ENCODE data around the gene CFAP46.
"Not testable (repeated sequence)": the region's sequence is repeated elsewhere in the genome, so short reads cannot be mapped to it uniquely, and the experiment has no call there.

The CFAP46 gene

DNA sequence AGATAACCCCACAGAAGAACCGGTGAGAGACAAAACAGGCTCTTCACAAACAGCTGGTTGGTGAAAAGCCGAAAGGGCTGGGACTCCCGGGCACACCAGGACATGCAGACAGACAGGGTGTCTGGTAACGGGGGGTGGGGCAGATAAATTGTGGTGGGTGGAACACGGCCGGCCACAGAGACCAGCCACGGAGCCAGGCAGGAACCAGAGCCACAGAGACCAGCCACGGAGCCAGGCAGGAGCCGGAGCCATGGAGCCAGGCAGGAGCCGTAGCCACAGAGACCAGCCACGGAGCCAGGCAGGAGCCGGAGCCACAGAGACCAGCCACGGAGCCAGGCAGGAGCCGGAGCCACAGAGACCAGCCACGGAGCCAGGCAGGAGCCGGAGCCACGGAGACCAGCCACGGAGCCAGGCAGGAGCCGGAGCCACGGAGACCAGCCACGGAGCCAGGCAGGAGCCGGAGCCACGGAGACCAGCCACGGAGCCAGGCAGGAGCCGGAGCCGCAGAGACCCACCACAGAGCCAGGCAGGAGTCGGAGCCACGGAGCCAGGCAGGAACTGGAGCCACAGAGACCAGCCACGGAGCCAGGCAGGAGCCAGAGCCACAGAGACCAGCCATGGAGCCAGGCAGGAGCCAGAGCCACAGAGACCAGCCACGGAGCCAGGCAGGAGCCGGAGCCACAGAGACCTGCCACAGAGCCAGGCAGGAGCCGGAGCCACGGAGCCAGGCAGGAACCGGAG, 116.4 kb downstream of the CFAP46 start:
- not testable (repeated sequence) for DNase-seq (ENCODE audit: low spot score)

DNA sequence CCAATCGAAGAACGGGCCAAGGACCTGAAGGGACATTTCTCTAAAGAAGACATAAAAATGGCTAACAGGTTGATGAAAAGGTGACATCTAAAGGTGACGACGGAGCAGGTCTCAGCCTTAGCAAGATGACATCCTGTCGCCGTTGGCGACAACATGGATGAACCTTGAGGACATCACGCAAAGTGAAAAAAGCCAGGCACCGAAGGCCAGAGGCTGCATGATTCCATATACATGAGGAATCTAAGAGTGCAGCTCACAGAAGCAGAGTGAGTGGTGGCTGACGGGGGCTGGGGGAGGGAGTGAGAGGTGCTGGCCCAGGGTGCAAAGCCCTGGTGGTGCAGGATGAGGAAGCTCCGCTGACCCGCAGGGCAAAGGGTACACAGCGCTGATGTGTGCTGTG, 122.3 kb downstream of the CFAP46 start:
- no peak for DNase-seq (ENCODE audit: low spot score)

DNA sequence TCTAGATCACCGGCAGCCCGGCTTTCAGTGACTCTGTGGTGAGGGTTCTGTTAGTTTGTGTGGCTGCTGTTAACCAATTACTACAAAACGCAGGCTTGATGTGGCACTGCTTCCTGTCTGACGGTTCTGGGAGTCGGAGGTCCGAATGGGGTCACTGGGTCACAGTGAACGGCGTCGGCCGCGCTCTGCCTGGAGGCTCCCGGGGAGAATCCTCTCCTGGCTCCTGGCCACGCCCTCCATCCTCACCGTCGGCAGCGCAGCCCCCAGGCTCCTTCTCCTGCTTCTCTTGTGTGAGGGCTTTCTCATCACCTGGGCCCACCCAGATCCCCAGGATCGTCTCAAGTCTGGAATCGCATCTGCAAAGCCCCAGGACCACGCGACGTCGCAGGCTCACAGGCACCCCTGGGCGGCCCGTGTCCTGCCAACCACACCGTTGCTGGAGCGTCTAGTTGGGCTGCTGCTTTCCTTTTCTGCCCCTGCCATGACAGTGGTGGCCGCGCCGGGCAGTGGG, 124.6 kb downstream of the CFAP46 start:
- no peak for DNase-seq (ENCODE audit: low spot score)

DNA sequence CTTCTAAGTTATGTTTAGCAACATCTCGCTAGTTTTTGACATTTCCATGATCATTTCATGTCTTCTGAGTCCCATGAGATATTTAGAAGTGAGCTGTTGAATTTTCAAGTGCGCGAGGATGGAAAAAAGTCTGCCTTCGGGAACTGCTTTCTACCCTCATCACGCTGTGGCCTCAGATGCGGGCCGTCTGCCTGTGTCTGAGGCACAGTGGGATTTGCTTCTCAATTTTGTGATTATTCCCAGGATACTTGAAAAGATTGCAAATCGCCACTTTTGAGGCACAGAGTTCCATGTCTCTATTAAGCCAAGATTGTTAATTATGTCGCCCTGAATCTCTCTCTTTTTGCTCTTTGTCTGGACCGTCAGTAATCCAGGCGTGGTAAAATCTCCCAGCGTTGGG, 125.7 kb downstream of the CFAP46 start:
- no peak for DNase-seq (ENCODE audit: low spot score)

DNA sequence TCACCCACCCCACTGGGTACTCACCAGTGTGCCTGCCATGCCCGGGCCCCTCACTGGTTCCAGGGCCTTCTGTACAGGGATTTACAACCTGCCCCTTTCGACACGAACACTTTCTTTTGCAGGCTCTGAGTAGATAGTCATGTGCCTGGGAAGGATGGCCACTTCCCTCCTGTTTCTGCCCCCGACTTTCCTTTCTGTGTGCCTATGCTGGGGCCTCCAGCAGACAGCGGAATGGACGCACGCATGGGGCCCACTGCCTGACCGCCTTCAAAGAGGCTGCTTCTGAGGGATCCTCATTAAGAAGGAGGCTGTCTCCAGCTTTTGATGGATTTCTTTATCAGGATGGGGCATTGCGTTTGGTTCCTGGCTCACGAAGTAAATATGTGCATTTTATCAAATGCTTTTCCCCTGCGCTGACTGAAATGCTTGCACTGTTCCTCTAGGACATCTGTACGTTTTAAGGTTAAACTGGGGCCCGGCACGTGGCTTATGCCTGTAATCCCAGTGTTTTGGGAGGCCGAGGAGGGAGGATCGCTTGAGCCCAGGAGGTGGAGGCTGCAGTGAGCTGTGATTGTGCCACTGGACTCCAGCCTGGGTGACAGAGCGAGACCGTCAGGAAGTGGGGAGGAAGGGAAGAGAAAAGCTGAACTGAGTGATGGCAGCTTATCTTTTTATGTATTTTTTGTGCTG, 127.1 kb downstream of the CFAP46 start:
- DNase-seq (ENCODE audit: low spot score), result no peak

DNA sequence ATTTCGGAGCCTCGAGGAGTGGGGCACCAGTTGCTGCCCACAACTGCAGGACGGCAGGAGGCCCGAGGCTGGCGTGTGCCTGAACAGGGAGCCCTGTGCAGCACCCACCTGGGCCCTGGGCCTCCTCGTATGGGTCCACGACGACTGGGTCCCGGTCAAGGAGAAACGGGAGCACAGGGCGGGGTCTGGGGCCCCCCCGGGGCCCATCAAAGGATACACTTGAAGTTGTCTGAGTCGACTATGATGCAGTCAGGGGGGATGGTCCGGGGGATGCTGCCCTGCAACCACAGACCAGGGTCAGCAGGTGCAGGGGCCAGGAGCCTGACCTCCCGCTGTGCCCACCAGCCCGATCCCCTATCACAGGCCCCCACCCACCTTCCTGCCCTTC, 127.9 kb downstream of the CFAP46 start:
- DNase-seq (ENCODE audit: low spot score), result no peak

DNA sequence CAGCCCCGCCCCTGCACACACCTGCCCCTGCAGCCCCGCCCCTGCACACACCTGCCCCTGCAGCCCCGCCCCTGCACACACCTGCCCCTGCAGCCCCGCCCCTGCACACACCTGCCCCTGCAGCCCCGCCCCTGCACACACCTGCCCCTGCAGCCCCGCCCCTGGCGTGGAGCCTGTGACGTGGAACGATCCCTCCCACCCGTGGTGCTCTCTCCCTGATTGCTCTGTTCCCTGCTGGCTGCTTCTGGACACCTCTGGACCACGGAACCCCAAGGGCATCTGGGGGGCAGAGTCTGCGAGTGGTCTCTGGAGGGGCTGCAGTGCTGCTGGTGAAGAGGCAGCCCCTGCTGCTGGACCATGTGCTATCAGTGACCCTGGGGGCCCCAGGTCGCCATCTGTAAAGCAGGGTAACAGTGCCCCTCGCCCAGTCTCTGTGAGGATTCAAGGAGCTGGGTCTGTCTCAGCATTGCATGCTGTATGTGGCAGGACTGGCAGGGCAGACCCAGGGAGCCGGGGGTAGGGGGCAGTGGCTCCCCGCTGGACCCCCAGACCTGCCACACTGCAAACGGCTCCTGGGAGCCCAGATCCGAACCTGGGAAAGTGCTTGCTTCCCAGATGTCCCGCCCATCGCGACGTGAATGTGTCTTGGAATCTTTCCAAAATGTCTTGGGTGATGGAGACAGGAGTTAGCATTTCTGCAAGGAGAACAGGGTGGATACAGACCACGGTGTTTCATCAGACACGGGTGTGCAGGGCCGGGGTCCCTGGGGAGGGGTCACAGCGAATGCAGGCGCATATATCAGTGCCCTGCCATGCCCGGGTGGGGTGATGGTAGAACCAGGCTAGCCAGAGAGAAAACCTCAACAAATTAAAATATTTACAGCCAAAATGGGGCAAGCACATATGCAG, 128.6 kb downstream of the CFAP46 start:
- DNase-seq (ENCODE audit: low spot score), result no peak

DNA sequence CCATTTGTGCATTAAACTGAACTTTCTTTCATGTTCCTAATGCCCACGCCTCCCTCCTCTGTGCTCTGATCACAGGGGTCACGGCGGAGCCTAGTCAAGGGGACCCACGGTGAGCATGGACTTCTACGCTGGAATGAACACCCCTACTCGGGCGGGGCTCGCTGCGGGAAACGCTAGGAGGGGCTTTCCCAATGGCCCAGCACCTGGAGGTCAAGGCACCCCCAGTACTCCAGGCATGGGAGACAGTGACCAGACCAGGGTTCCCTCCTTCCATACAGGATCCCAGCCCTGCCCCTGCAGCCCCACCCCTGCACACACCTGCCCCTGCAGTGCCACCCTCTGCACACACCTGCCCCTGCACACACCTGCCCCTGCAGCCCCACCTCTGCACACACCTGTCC, 129.4 kb downstream of the CFAP46 start:
- no peak for DNase-seq (ENCODE audit: low spot score)

DNA sequence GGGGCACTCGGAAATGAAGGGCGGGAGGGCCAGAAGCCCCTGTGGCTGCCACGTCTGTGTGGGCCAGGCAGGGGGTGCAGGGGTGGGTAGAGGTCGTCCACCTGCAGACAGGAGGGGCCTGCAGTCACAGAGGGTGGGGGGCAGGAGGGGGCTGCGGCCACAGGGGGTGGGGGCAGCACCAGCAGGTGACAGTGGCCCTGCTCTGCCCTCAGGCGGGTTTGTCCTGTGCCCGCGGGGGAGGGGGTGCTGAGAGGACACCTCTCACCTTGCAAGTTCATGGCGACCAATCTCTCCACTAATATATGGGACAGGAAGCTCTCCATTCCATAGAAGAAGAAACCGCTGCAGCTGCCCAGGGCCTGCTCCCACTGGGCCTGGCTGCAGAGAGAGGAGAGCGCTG, 129.8 kb downstream of the CFAP46 start:
- DNase-seq (ENCODE audit: low spot score), result no peak

DNA sequence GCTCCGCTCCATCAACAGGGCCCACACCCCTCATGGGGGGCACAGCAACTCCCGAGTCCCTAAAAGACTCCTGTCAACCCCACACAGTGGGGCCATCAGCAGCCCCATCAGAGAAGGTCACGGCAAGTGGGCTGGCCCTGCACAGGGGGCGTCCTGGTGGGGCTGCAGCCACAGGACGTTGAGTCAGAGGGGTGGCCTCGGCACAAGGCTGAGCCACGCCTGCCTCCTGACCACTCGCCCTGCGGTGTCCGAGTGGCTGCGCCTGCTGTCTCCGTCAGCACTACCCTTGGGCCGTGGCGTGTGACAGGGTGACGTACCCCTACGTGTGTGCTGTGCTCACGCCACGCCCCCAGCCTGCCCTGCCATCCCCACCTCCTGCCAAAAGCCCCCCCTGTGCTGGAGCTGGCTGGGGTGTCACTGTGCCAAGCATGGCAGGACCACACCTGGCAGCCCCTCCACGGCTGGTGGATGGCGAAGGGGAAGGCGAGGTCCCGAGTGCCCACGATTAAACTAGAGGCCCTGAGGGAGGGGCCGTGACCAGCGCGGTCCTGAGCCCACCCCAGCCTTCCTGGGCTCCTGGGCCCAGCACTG, 130.4 kb downstream of the CFAP46 start:
- DNase-seq (ENCODE audit: low spot score), result no peak

DNA sequence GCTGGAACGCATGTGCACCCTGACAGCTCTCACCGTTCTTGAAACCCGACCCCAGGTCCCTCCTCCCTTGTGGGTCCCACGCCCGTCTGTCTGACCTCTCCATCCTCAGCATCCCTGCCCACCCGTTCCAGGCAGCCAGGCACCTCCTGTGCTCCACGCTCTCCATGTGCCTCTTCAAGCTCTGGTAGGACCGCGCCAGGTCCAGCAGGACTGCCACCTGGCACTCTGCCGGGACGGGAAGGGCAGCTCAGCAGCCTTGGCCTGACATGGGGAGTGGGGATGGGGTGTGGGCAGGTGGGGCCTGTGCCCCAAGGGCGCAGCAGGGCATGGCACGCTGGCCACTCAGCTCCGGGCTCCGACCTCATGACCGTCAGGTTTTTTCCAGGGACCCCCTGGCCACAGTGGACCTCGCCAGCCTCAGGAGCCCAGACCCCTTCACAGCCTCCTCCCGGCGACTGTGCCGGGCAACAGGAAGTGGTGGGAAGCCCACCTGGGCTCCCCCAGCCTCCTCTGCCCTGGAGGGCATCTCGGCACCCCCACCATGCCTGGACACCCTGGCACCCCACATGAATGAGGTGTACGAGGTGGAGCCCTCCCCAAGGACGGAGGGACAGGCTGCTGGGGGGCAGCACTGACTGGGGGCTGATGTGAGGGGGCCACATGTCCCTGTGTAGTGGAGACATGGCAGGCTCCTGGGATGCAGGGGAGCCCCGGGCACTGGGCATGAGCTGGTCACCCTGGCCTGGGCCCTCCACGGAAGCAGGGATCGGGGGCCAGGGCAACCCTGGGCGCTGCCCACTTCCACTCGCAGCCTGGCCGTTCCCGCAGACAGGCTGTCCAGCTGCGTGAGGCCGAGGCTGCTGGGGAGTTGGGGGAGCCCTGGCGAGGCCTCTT, 131.3 kb downstream of the CFAP46 start:
- DNase-seq (ENCODE audit: low spot score), result no peak

DNA sequence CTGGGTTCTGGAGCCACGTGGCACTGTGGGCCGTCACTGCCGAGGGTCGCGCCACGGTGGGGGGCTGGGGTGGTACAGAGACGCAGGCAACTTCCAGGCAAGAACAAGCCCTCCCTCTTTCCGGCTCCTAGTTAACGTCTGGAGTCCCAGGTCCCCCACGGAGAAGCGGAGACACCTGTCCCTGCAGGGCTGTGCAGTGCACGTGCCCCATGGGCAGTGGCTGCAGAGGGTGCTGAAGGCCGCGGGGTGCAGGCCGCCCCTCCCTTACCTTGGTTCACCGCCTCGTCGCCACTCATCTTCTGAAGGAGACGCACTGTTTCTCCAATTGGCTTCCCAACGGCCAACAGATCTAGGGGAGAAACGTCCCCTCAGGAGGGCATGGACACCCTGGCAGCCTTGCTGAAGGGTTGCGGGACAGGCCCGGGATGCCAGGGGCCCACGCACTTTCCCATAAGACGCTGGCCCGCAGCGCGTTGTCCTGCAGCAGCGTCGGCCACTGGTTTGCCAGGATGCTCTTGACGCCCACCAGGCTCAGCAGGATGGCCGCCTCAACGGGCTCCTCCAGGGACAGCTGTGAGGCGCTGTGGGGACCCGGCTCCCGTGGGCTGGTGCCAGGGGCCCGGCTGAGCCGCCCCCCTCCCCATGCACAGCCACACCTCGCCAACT, 132.1 kb downstream of the CFAP46 start:
- no peak for DNase-seq (ENCODE audit: low spot score)

DNA sequence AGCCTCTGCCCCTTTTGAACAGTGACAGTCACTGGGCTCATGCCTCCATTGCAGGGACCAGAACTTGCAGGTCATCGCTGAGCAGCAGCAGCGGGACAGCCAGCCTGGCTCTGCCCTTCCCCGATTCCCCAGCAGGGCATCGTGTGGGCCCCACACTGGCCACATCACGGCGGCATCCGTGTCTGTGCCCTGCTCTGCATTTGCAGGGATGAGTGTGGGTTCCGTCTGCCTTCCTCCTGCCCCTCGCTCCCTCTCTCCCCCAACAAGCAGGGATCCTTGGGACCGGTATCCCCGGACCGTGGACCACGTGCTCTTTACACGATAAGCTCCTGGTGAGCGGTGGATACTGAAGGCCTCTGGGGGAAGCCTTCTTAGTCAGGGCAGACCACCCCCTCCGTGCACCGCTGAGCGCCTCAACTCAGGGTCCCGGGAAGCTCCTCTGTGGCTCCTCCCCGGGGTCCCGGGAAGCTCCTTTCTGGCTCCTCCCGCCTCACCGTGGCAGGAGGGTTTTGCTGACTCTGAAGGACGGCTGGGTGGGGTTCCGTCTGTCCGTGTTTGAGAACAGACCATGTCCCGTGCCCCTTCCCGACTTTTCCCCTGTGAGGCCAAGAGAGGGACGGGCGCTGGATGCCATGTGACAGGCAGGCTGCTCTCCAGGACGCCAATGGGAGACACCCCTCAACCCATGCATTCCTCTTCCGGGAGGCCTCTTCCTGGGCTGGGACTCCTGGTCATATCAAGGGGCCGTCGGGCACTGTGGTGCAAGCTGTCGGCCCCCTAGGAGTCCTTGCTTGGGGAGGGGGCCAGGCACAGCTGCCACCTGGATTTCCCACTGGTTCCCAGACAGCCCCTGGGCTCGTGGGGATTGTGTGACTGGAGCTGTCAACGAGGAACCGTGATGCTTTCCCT, 132.9 kb downstream of the CFAP46 start:
- DNase-seq (ENCODE audit: low spot score), result no peak

DNA sequence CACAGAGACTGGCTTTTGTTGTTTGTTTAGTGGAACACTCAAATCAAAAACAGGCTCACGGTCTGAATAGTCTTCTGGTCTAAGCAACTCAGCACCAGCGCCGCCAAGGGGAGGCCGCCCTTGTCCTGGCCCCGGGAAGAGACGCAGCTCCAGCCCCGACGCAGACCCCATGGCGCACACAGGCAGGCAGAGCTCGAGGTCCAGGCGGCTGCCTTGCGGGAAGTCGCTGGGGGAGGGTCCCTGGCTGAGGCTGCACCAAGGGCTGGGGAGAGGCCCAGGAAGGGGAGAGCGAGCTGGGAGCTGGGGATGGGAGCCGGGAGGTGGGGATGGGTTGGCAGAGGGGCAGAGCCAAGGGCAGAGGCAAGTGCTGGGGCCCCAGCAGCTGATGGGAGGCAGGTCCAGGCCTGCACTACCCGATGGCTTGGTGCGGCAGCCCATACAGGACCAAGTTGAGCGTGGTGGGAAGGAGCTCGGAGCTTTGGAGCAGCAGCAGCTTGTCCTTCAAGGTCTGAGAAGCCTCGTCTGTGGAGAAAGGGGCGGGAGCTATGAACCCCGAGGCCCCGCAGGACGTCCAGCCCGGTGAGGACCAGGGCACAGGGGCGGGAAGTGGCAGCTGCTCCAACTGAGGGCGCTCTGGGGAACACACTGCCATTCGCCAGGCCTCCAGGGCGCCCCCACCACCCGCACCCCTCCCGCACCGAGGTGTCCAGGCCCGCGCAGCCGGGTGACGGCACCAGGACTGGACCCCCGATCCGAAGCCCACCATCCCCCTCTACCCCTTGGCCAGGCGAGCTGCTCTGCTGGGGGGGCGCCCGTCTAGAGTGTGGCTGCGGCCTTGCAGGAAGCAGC, 133.8 kb downstream of the CFAP46 start:
- DNase-seq (ENCODE audit: low spot score), result no peak

DNA sequence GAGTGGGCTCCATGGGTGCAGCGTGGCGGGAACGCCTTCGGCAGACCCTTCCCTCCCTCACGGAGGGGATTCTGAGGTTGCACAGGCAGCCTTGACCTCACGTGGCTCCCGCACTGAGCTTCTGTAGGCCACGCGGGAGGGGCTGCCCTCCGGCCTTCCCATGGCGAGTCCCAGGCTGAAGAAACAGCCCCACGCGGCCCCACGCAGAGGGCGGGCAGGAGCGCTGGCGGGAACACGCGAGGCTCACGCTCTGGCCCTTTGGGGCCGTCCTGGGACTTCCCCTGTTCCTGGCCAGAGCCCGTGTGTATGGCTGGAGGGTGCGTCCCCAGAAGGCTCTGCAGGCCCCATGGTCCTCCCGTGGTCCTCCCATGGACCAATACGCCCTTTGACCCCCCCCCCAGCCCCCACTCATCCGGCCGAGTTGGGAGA, 134.7 kb downstream of the CFAP46 start:
- no peak for DNase-seq (ENCODE audit: low spot score)

DNA sequence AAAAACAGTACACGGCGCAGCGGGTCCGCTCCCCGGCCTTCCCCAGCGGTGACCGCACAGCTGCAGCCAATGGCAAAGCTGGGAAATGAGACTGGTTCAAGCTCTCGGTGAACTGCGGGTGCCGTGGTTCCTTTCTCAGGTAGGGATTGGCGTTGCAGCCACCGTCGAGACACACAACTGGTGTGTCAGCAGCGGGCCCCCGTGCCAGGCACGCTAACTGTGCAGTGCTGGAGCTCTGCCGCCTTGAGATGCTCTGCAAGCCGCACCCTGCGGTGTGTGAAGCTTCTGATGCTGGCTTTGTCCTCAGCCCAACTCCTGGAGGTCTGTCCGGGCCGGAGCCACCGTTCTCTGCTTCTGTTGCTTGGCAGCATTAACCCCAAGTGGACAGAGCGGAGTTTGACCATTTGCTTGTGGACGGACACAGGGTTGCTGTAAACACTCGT, 135.8 kb downstream of the CFAP46 start:
- DNase-seq (ENCODE audit: low spot score), result no peak

DNA sequence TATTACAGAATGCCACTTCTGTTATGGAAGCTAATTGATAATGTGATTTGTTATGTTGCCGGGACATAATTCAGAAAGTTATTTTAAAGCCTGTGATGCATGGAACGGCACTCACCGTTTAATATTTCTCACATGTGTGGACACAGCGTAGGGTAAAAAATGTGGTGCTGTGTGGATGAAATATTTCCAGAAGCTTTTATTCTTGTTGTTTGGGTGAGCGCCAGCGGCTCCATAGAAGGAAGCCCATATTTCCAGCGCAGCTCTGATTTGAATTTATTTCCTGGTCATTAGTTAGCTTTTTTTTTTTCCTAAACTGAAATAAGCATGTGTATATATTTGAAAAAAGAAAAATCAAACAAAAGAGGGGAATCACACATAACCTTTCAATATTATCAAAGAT, 136.3 kb downstream of the CFAP46 start:
- DNase-seq (ENCODE audit: low spot score), result no peak

DNA sequence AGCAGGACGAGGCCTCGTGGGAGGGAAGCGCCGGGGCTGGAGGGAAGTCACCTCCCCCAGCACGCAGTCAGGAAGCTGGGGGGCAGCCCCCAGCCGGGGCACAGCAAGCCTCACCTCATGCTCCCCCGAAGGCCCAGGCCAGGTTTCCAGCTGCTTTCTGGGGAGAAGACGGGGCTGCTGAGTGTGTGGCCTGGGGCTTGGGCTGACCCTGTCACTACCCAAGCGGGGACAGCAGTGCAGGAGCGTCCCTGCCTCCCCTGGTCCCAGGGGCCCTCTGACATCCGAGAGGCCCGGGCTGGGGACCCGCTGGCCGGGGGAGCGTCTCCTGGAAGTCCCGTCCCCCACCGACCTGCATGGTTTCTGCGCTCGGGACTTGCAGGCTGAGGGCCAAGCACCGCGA, 136.8 kb downstream of the CFAP46 start:
- DNase-seq (ENCODE audit: low spot score), result no peak
